Measurements from ENCODE around the gene CGB3. TPM values are rescaled to one million over a fixed set of nuclear protein-coding genes. Genes with fewer than 3 reads are reported as not detected.
A peak's percentile ranks its signal among the peaks of the same experiment; 100 is the strongest.
"Not testable (repeated sequence)": the region's sequence is repeated elsewhere in the genome, so short reads cannot be mapped to it uniquely, and the experiment has no call there.

CGB3 gene
- total RNA-seq (not detected), polyA plus RNA-seq (not detected)
- long read RNA-seq, donor 1 = 0 reads
- long read RNA-seq, donor 2 = 0 reads

GRCh38 chr19:49024233-49024632 lies at the start of gene CGB3:
CGB3 (minus strand) TSS chr19:49024333; CDS start chr19:49023971, 362 bp downstream.
- H3K36me3 ChIP-seq (ENCODE audit: control insufficient read depth in 1 of 2, insufficient read depth in 2 of 2, low read length in 1 of 2); H3K4me3 ChIP-seq (ENCODE audit: low read length in 2 of 2); ATAC-seq (ENCODE audit: low FRiP score); H3K4me1 ChIP-seq (ENCODE audit: control insufficient read depth in 1 of 2, insufficient read depth in 2 of 2, low read length in 2 of 2); intact Hi-C loops (cut with DNase I); H3K9me3 ChIP-seq (ENCODE audit: control insufficient read depth, low read length); H3K27me3 ChIP-seq (ENCODE audit: control insufficient read depth in 1 of 2, insufficient read depth in 2 of 2, low read length in 1 of 2); H3K27ac ChIP-seq (ENCODE audit: low read depth in 1 of 2, low read length in 2 of 2); DNase-seq: not testable (repeated sequence)
- WGBS, 2 donors = 57 to 71% methylated on average over 10 to 13 of the region's 15 CpGs

GRCh38 chr19:49071860-49072547 lies 47.9 kb upstream of the CGB3 start:
- H3K27me3 ChIP-seq (ENCODE audit: control insufficient read depth in 1 of 2, insufficient read depth in 2 of 2, low read length in 1 of 2) = no peaks in the 10 kb centered on the region
- ATAC-seq (ENCODE audit: low FRiP score) (no peak), DNase-seq (no peak)
- no peak overlapping the region for H3K27ac ChIP-seq (ENCODE audit: low read depth in 1 of 2, low read length in 2 of 2)
- no peaks in the 10 kb centered on the region for H3K36me3 ChIP-seq (ENCODE audit: control insufficient read depth in 1 of 2, insufficient read depth in 2 of 2, low read length in 1 of 2)
- WGBS, 2 donors = 3% methylated on average over 84 to 93 of the region's 93 CpGs
- no peaks in the 10 kb centered on the region for H3K4me1 ChIP-seq (ENCODE audit: control insufficient read depth in 1 of 2, insufficient read depth in 2 of 2, low read length in 2 of 2)
- intact Hi-C loops (cut with DNase I) = no loop called here
- no peak overlapping the region for H3K4me3 ChIP-seq (ENCODE audit: low read length in 2 of 2)
- H3K9me3 ChIP-seq (ENCODE audit: control insufficient read depth, low read length) = no peaks in the 10 kb centered on the region

GRCh38 chr19:49070416-49070815 lies 46.3 kb upstream of the CGB3 start:
- H3K4me3 ChIP-seq (ENCODE audit: low read length in 2 of 2) = no peak overlapping the region
- H3K4me1 ChIP-seq (ENCODE audit: control insufficient read depth in 1 of 2, insufficient read depth in 2 of 2, low read length in 2 of 2) = no peaks in the 10 kb centered on the region
- H3K27ac ChIP-seq (ENCODE audit: low read depth in 1 of 2, low read length in 2 of 2) = no peak overlapping the region
- intact Hi-C loops (cut with DNase I) = no loop called here
- no peaks in the 10 kb centered on the region for H3K36me3 ChIP-seq (ENCODE audit: control insufficient read depth in 1 of 2, insufficient read depth in 2 of 2, low read length in 1 of 2)
- DNase-seq (no peak), ATAC-seq (ENCODE audit: low FRiP score) (no peak)
- no peaks in the 10 kb centered on the region for H3K9me3 ChIP-seq (ENCODE audit: control insufficient read depth, low read length)
- H3K27me3 ChIP-seq (ENCODE audit: control insufficient read depth in 1 of 2, insufficient read depth in 2 of 2, low read length in 1 of 2) = no peaks in the 10 kb centered on the region
- WGBS, 2 donors = 96 to 97% methylated on average over 21 of the region's 21 CpGs

GRCh38 chr19:49069026-49069425 lies 44.9 kb upstream of the CGB3 start:
- 94% methylated on average over 9 of the region's 9 CpGs for WGBS, 2 donors
- Histone ChIP-seq H3K36me3 (ENCODE audit: control insufficient read depth in 1 of 2, insufficient read depth in 2 of 2, low read length in 1 of 2) (no peaks in the 10 kb centered on the region), H3K27me3 (ENCODE audit: control insufficient read depth in 1 of 2, insufficient read depth in 2 of 2, low read length in 1 of 2) (no peaks in the 10 kb centered on the region), H3K4me3 (ENCODE audit: low read length in 2 of 2) (no peak overlapping the region), H3K4me1 (ENCODE audit: control insufficient read depth in 1 of 2, insufficient read depth in 2 of 2, low read length in 2 of 2) (no peaks in the 10 kb centered on the region), H3K27ac (ENCODE audit: low read depth in 1 of 2, low read length in 2 of 2) (no peak overlapping the region), H3K9me3 (ENCODE audit: control insufficient read depth, low read length) (no peaks in the 10 kb centered on the region)
- intact Hi-C loops (cut with DNase I) = no loop called here
- ATAC-seq (ENCODE audit: low FRiP score) (no peak), DNase-seq (no peak)

- Histone ChIP-seq H3K36me3 (ENCODE audit: control insufficient read depth in 1 of 2, insufficient read depth in 2 of 2, low read length in 1 of 2) (no peaks in the 10 kb centered on the region), H3K4me1 (ENCODE audit: control insufficient read depth in 1 of 2, insufficient read depth in 2 of 2, low read length in 2 of 2) (no peaks in the 10 kb centered on the region), H3K27ac (ENCODE audit: low read depth in 1 of 2, low read length in 2 of 2) (no peak overlapping the region), H3K27me3 (ENCODE audit: control insufficient read depth in 1 of 2, insufficient read depth in 2 of 2, low read length in 1 of 2) (no peaks in the 10 kb centered on the region), H3K9me3 (ENCODE audit: control insufficient read depth, low read length) (no peaks in the 10 kb centered on the region), H3K4me3 (ENCODE audit: low read length in 2 of 2) (no peak overlapping the region)
- WGBS, 2 donors = 47 to 52% methylated on average over 3 of the region's 3 CpGs
- DNase-seq = no peak
- ATAC-seq (ENCODE audit: low FRiP score) = no peak
- intact Hi-C loops (cut with DNase I) = no loop called here
Measured at GRCh38 chr19:49067554-49067953, 43.4 kb upstream of the CGB3 start.

GRCh38 chr19:49065905-49066512 lies 41.9 kb upstream of the CGB3 start:
- Histone ChIP-seq H3K27me3 (ENCODE audit: control insufficient read depth in 1 of 2, insufficient read depth in 2 of 2, low read length in 1 of 2) (no peaks in the 10 kb centered on the region), H3K36me3 (ENCODE audit: control insufficient read depth in 1 of 2, insufficient read depth in 2 of 2, low read length in 1 of 2) (no peaks in the 10 kb centered on the region), H3K4me1 (ENCODE audit: control insufficient read depth in 1 of 2, insufficient read depth in 2 of 2, low read length in 2 of 2) (no peaks in the 10 kb centered on the region), H3K4me3 (ENCODE audit: low read length in 2 of 2) (no peak overlapping the region), H3K9me3 (ENCODE audit: control insufficient read depth, low read length) (no peaks in the 10 kb centered on the region), H3K27ac (ENCODE audit: low read depth in 1 of 2, low read length in 2 of 2) (no peak overlapping the region)
- no peak for ATAC-seq (ENCODE audit: low FRiP score)
- WGBS, 2 donors = 78 to 82% methylated on average over 11 to 13 of the region's 13 CpGs
- intact Hi-C loops (cut with DNase I) = no loop called here
- no peak for DNase-seq

GRCh38 chr19:49064768-49065611 lies 40.9 kb upstream of the CGB3 start, which contains the start of gene NTF4:
NTF4 (minus strand) TSS chr19:49064818; CDS start chr19:49061997, 2,821 bp downstream.
- Histone ChIP-seq H3K27ac (ENCODE audit: low read depth in 1 of 2, low read length in 2 of 2) (no peak within 1 kb of the TSS), H3K36me3 (ENCODE audit: control insufficient read depth in 1 of 2, insufficient read depth in 2 of 2, low read length in 1 of 2) (no peaks in the 10 kb centered on the region), H3K27me3 (ENCODE audit: control insufficient read depth in 1 of 2, insufficient read depth in 2 of 2, low read length in 1 of 2) (no peaks in the 10 kb centered on the region), H3K4me3 (ENCODE audit: low read length in 2 of 2) (peak within 1 kb of the TSS in 1 of 2 donors; percentile 8), H3K9me3 (ENCODE audit: control insufficient read depth, low read length) (no peaks in the 10 kb centered on the region), H3K4me1 (ENCODE audit: control insufficient read depth in 1 of 2, insufficient read depth in 2 of 2, low read length in 2 of 2) (no peaks in the 10 kb centered on the region)
- no peak for DNase-seq
- ATAC-seq (ENCODE audit: low FRiP score) = no peak
- 8 to 11% methylated on average over 35 to 53 of the region's 53 CpGs for WGBS, 2 donors
- intact Hi-C loops (cut with DNase I) = no loop called here

GRCh38 chr19:49064029-49064629 lies 40.0 kb upstream of the CGB3 start:
- Histone ChIP-seq H3K36me3 (ENCODE audit: control insufficient read depth in 1 of 2, insufficient read depth in 2 of 2, low read length in 1 of 2) (no peaks in the 10 kb centered on the region), H3K27ac (ENCODE audit: low read depth in 1 of 2, low read length in 2 of 2) (no peak overlapping the region), H3K4me3 (ENCODE audit: low read length in 2 of 2) (no peak overlapping the region), H3K27me3 (ENCODE audit: control insufficient read depth in 1 of 2, insufficient read depth in 2 of 2, low read length in 1 of 2) (no peaks in the 10 kb centered on the region), H3K4me1 (ENCODE audit: control insufficient read depth in 1 of 2, insufficient read depth in 2 of 2, low read length in 2 of 2) (no peaks in the 10 kb centered on the region), H3K9me3 (ENCODE audit: control insufficient read depth, low read length) (no peaks in the 10 kb centered on the region)
- ATAC-seq (ENCODE audit: low FRiP score) (no peak), DNase-seq (no peak)
- intact Hi-C loops (cut with DNase I) = no loop called here
- 48 to 59% methylated on average over 9 to 10 of the region's 10 CpGs for WGBS, 2 donors

Data from aorta (tissue), 5 donors.